Measurements from ENCODE around the gene DNMBP. TPM values are rescaled to one million over a fixed set of nuclear protein-coding genes. Genes with fewer than 3 reads are reported as not detected.

DNMBP gene
- total RNA-seq, result 1 to 10 TPM; 2.2 to 2.4 TPM

GRCh38 chr10:100009793-100010676 lies at the start of gene DNMBP:
TSS of gene DNMBP (minus strand) at chr10:100009947. CDS start at chr10:99972124, 37,823 bp downstream.
- H3K4me1 Mint-ChIP-seq (ENCODE audit: low read depth), result peaks cover 38% of the 10 kb centered on the region
- intact Hi-C loops (cut with micrococcal nuclease), result loop anchor here (1.0 to 5.0 kb wide), 9 partner anchors 36 to 578 kb away; partner anchors contain the start of genes BLOC1S2, CHUK, COX15 and CUTC
- H3K36me3 Mint-ChIP-seq (ENCODE audit: low read depth), result no peaks in the 10 kb centered on the region
- peak within 1 kb of the TSS; percentile 37 for H3K27ac Mint-ChIP-seq
- H3K9me3 Mint-ChIP-seq, result no peaks in the 10 kb centered on the region
- CTCF ChIA-PET, result interaction anchor here (0.6 to 4.2 kb wide), 16 partner anchors 8 to 164 kb away, joined by 3 to 40 read pairs (median 4); no protein-coding TSS in a partner anchor
- peak; percentile 82 for DNase-seq
- peaks cover 7% of the 10 kb centered on the region for H3K27me3 Mint-ChIP-seq (ENCODE audit: low read depth)
- peak within 1 kb of the TSS; percentile 85 for H3K4me3 Mint-ChIP-seq

- no peak overlapping the region for H3K4me3 Mint-ChIP-seq
- no peak overlapping the region for H3K27ac Mint-ChIP-seq
- peaks cover 11% of the 10 kb centered on the region for H3K27me3 Mint-ChIP-seq (ENCODE audit: low read depth)
- H3K4me1 Mint-ChIP-seq (ENCODE audit: low read depth), result no peaks in the 10 kb centered on the region
- no peak for DNase-seq
- H3K36me3 Mint-ChIP-seq (ENCODE audit: low read depth), result peaks cover 2% of the 10 kb centered on the region
- intact Hi-C loops (cut with micrococcal nuclease), result no loop called here
- no peaks in the 10 kb centered on the region for H3K9me3 Mint-ChIP-seq
- CTCF ChIA-PET, result interaction anchor here (1.2 to 1.3 kb wide), 2 partner anchors 11 to 212 kb away, joined by 4 read pairs; no protein-coding TSS in a partner anchor
Observed at GRCh38 chr10:100057948-100058347, 48.2 kb upstream of the DNMBP start.

GRCh38 chr10:100053686-100054460 lies 44.1 kb upstream of the DNMBP start:
- no peak overlapping the region for H3K4me3 Mint-ChIP-seq
- H3K27ac Mint-ChIP-seq, result no peak overlapping the region
- no peak for DNase-seq
- H3K27me3 Mint-ChIP-seq (ENCODE audit: low read depth), result peaks cover 7% of the 10 kb centered on the region
- H3K9me3 Mint-ChIP-seq, result no peaks in the 10 kb centered on the region
- intact Hi-C loops (cut with micrococcal nuclease), result no loop called here
- no peaks in the 10 kb centered on the region for H3K4me1 Mint-ChIP-seq (ENCODE audit: low read depth)
- CTCF ChIA-PET, result interaction anchor here (0.6 to 11.2 kb wide), 4 partner anchors 9 to 1595 kb away, joined by 3 to 172 read pairs (median 8); no protein-coding TSS in a partner anchor
- peaks cover 2% of the 10 kb centered on the region for H3K36me3 Mint-ChIP-seq (ENCODE audit: low read depth)

GRCh38 chr10:100046021-100046486 lies 36.3 kb upstream of the DNMBP start:
- no peaks in the 10 kb centered on the region for H3K9me3 Mint-ChIP-seq
- no peak overlapping the region for H3K27ac Mint-ChIP-seq
- peaks cover 7% of the 10 kb centered on the region for H3K4me1 Mint-ChIP-seq (ENCODE audit: low read depth)
- CTCF ChIA-PET, result interaction anchor here (0.7 to 11.2 kb wide), 41 partner anchors 8 to 598 kb away, joined by 3 to 172 read pairs (median 4); partner anchors contain the start of genes COX15 and CUTC
- H3K36me3 Mint-ChIP-seq (ENCODE audit: low read depth), result no peaks in the 10 kb centered on the region
- intact Hi-C loops (cut with micrococcal nuclease), result loop anchor here (1.0 to 5.0 kb wide), 5 partner anchors 36 to 654 kb away; partner anchors contain the start of gene ERLIN1
- H3K27me3 Mint-ChIP-seq (ENCODE audit: low read depth), result peaks cover 7% of the 10 kb centered on the region
- H3K4me3 Mint-ChIP-seq, result no peak overlapping the region
- DNase-seq, result peak; percentile 91

- intact Hi-C loops (cut with micrococcal nuclease), result loop anchor here (5.0 kb wide), 2 partner anchors 142 to 653 kb away; partner anchors contain the start of gene ERLIN1
- H3K27ac Mint-ChIP-seq, result no peak overlapping the region
- no peak for DNase-seq
- no peaks in the 10 kb centered on the region for H3K9me3 Mint-ChIP-seq
- CTCF ChIA-PET, result interaction anchor here (0.7 to 11.2 kb wide), 42 partner anchors 9 to 597 kb away, joined by 3 to 172 read pairs (median 4); partner anchors contain the start of genes COX15 and CUTC
- H3K4me3 Mint-ChIP-seq, result no peak overlapping the region
- peaks cover 7% of the 10 kb centered on the region for H3K4me1 Mint-ChIP-seq (ENCODE audit: low read depth)
- H3K36me3 Mint-ChIP-seq (ENCODE audit: low read depth), result no peaks in the 10 kb centered on the region
- peaks cover 7% of the 10 kb centered on the region for H3K27me3 Mint-ChIP-seq (ENCODE audit: low read depth)
Observed at GRCh38 chr10:100045592-100045991, 35.8 kb upstream of the DNMBP start.

GRCh38 chr10:100043796-100044195 lies 34.0 kb upstream of the DNMBP start:
- Mint-ChIP-seq H3K27ac (no peak overlapping the region), H3K4me3 (no peak overlapping the region), H3K9me3 (no peaks in the 10 kb centered on the region), H3K4me1 (ENCODE audit: low read depth) (peaks cover 7% of the 10 kb centered on the region), H3K27me3 (ENCODE audit: low read depth) (peaks cover 7% of the 10 kb centered on the region), H3K36me3 (ENCODE audit: low read depth) (no peaks in the 10 kb centered on the region)
- intact Hi-C loops (cut with micrococcal nuclease), result no loop called here
- DNase-seq, result no peak
- CTCF ChIA-PET, result interaction anchor here (1.6 to 11.2 kb wide), 2 partner anchors 25 to 197 kb away, joined by 4 to 172 read pairs; no protein-coding TSS in a partner anchor

GRCh38 chr10:100043344-100043743 lies 33.6 kb upstream of the DNMBP start:
- peaks cover 7% of the 10 kb centered on the region for H3K4me1 Mint-ChIP-seq (ENCODE audit: low read depth)
- H3K9me3 Mint-ChIP-seq, result no peaks in the 10 kb centered on the region
- DNase-seq, result peak; percentile 61
- no peak overlapping the region for H3K27ac Mint-ChIP-seq
- peaks cover 6% of the 10 kb centered on the region for H3K27me3 Mint-ChIP-seq (ENCODE audit: low read depth)
- H3K4me3 Mint-ChIP-seq, result no peak overlapping the region
- intact Hi-C loops (cut with micrococcal nuclease), result no loop called here
- CTCF ChIA-PET, result no interaction called here
- H3K36me3 Mint-ChIP-seq (ENCODE audit: low read depth), result no peaks in the 10 kb centered on the region

- Mint-ChIP-seq H3K27me3 (ENCODE audit: low read depth) (peaks cover 6% of the 10 kb centered on the region), H3K36me3 (ENCODE audit: low read depth) (no peaks in the 10 kb centered on the region), H3K27ac (no peak overlapping the region), H3K9me3 (no peaks in the 10 kb centered on the region), H3K4me3 (no peak overlapping the region), H3K4me1 (ENCODE audit: low read depth) (peaks cover 7% of the 10 kb centered on the region)
- no peak for DNase-seq
- CTCF ChIA-PET, result interaction anchor here (2.8 kb wide), 1 partner anchor 195 kb away, joined by 19 read pairs; no protein-coding TSS in a partner anchor
- intact Hi-C loops (cut with micrococcal nuclease), result no loop called here
Observed at GRCh38 chr10:100041306-100042002, 31.7 kb upstream of the DNMBP start.

GRCh38 chr10:100038561-100039071 lies 28.9 kb upstream of the DNMBP start:
- H3K36me3 Mint-ChIP-seq (ENCODE audit: low read depth), result no peaks in the 10 kb centered on the region
- H3K4me1 Mint-ChIP-seq (ENCODE audit: low read depth), result peaks cover under 1% of the 10 kb centered on the region
- H3K27me3 Mint-ChIP-seq (ENCODE audit: low read depth), result no peaks in the 10 kb centered on the region
- no peak overlapping the region for H3K27ac Mint-ChIP-seq
- DNase-seq, result no peak
- peaks cover under 1% of the 10 kb centered on the region for H3K9me3 Mint-ChIP-seq
- intact Hi-C loops (cut with micrococcal nuclease), result no loop called here
- H3K4me3 Mint-ChIP-seq, result no peak overlapping the region
- CTCF ChIA-PET, result no interaction called here

GRCh38 chr10:100037758-100038315 lies 28.1 kb upstream of the DNMBP start:
- Mint-ChIP-seq H3K4me3 (no peak overlapping the region), H3K27ac (no peak overlapping the region), H3K36me3 (ENCODE audit: low read depth) (no peaks in the 10 kb centered on the region), H3K4me1 (ENCODE audit: low read depth) (no peaks in the 10 kb centered on the region), H3K27me3 (ENCODE audit: low read depth) (no peaks in the 10 kb centered on the region), H3K9me3 (peaks cover 3% of the 10 kb centered on the region)
- CTCF ChIA-PET, result no interaction called here
- no peak for DNase-seq
- intact Hi-C loops (cut with micrococcal nuclease), result no loop called here

GRCh38 chr10:100036850-100037249 lies 27.1 kb upstream of the DNMBP start:
- CTCF ChIA-PET, result no interaction called here
- intact Hi-C loops (cut with micrococcal nuclease), result no loop called here
- DNase-seq, result no peak
- H3K9me3 Mint-ChIP-seq, result peaks cover 3% of the 10 kb centered on the region
- no peak overlapping the region for H3K4me3 Mint-ChIP-seq
- no peaks in the 10 kb centered on the region for H3K27me3 Mint-ChIP-seq (ENCODE audit: low read depth)
- H3K4me1 Mint-ChIP-seq (ENCODE audit: low read depth), result no peaks in the 10 kb centered on the region
- H3K36me3 Mint-ChIP-seq (ENCODE audit: low read depth), result no peaks in the 10 kb centered on the region
- H3K27ac Mint-ChIP-seq, result no peak overlapping the region

Data from activated naive CD4-positive, alpha-beta T cell treated with anti-CD3 and anti-CD28 coated beads for 36 hours (primary cell).